GM23248 (cell line): ENCODE data around the gene PRKCQ.

Experiments used
- EZH2 ChIP-seq: fragments of 200-600 bp; sonication (generic); IDR thresholded peaks from 2 replicates; pipeline ENCODE4 v1.6.1; 2018; ENCODE audit warnings: antibody characterized with exemption, mild to moderate bottlenecking; ENCODE audit not compliant: insufficient read depth, poor library complexity, severe bottlenecking
- EZH2phosphoT487 ChIP-seq: fragments of 200-600 bp; sonication (generic); IDR thresholded peaks from 2 replicates; pipeline ENCODE4 v1.6.1; 2018; ENCODE audit warnings: antibody characterized with exemption, moderate library complexity, mild to moderate bottlenecking, low read depth; ENCODE audit not compliant: insufficient read depth

GRCh38 chr10:6460861-6461409, 119.1 kb downstream of the PRKCQ start:
- no peak for TF ChIP-seq EZH2phosphoT487
- TF ChIP-seq EZH2, result no peak
